GM21529 (cell line): ENCODE results near the gene EHMT1.

Experiments used
- ATAC-seq: cut with Tn5 transposase; IDR thresholded peaks from one replicate; pipeline ENCODE4 v1.9.1; 2021; ENCODE audit not compliant: unreplicated experiment

The EHMT1 gene

DNA sequence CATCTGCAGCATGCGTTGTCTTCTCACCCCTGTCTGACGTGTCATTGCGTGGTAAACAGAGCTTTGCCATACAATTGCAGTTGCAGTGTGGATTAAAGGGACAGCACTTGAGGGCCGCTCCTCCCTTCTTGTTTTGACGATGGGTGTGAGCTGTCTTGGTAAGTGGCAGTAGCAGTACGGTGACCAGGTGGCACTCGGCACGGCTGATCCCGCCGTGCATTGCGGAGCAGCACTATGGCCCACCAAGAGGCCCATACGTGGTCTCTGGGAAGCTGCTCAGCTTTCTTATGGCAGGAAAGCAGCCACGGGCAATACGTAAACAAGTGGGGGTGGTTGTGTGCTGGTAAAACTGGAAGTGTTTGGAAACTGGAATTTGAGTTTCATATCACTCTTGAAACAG, 25.1 kb downstream of the EHMT1 start:
- no peak for ATAC-seq

- ATAC-seq: no peak
Observed at GRCh38 chr9:137645211-137645610, 26.4 kb downstream of the EHMT1 start.

- ATAC-seq: no peak
Observed at GRCh38 chr9:137646341-137646740, 27.5 kb downstream of the EHMT1 start.

DNA sequence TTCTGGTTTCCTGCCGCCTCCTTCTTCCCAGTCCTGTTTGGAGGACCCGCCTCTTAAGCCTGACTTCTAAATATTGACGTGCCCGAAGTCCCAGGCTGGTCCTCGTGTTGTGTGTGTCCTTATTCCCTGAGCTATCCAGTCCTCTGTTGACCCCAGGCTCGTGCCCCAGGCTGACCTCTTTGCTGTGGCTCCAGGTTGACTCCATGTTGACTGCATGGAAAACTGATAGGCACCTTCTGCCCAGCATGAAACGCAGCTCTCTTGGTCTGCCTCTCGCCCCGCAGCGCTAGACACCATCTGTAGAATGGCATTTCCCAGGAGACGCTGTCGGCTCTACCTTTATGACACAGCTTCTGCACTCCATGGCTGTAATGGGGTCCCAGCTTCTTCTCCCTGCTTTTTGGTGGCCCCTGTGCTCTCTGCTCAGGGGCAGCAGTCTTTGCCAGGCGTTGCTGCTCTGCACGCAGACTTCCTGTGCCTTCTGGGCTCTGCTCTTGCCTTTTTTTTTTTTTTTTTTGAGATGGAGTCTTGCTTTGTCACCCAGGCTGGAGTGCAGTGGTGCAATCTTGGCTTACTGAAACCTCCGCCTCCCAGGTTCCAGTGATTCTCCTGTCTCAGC, 28.4 kb downstream of the EHMT1 start:
- ATAC-seq: no peak

DNA sequence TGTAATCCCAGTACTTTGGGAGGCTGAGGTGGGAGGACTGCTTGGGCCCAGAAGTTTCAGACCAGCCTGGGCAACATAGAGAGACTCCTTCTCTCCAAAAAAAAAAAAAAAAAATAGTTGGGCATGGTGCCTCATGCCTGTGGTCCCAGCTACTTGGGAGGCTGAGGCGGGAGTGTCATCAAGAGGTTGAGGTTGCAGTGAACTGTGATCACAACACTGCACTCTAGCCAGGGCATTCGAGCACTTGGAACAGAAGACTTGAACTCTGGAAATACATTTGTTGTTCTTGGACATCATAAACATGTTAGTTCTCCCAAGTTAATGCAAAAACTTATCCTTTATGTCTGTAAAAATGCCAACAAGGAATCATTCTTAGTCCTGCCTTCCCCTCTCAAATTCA, 29.6 kb downstream of the EHMT1 start:
- ATAC-seq: no peak

DNA sequence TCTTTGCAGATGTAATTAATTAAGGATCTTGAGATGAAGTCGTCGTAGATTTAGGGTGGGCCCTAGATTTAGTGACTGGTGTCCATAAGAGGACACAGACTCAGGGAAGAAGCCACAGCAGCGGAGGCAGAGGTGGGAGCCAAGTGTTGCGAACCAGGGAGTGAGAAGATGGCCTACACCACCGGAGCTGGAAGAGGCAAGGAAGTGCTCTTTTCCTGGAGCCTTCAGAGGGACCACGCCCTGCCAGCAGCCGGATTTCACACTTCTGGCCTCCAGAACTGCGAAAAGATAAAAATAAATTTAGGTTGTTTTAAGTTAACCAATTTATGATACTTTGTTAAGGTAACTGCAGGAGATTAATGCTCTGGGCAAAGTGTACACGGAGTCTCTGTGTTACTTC, 30.7 kb downstream of the EHMT1 start:
- no peak for ATAC-seq

- ATAC-seq: no peak
Observed at GRCh38 chr9:137650259-137650658, 31.5 kb downstream of the EHMT1 start.

- ATAC-seq: no peak
Observed at GRCh38 chr9:137650779-137651178, 32.0 kb downstream of the EHMT1 start.

DNA sequence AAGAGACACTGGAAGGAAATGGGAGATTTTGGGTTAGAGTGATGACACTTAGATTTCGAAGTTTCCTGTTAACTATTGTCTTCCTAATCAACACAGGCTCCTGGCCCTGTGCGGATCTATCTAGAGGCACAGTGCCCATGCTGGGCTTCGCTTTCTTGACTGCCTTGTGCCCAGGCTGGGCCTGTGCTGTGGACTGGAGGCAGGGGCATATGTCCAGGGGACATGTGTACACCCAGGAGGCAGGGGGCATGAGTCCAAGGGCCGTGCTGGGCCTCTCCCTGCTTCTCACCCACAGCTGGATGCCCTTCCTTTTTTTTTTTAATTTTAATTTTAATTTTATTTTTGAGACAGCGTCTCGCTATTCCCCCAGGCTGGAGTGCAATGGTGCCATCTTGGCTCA, 37.6 kb downstream of the EHMT1 start:
- ATAC-seq: no peak

DNA sequence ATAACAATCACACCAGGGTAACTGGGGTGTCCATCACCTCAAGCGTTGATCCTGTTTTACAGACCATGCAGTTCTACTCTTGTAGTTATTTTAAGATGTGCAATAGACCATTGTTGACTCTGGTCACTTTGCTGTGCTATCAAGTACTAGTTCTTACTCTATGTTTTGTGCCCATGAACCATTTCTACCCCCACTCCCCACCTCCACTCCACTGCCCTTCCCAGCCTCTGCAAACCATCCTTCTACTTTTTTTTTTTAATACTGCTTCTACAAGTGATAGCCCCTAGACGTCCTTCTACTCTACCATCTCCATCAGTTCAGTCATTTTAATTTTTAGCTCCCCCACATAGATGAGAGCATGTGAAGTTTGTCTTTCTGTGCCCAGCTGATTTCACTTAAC, 38.8 kb downstream of the EHMT1 start:
- no peak for ATAC-seq

DNA sequence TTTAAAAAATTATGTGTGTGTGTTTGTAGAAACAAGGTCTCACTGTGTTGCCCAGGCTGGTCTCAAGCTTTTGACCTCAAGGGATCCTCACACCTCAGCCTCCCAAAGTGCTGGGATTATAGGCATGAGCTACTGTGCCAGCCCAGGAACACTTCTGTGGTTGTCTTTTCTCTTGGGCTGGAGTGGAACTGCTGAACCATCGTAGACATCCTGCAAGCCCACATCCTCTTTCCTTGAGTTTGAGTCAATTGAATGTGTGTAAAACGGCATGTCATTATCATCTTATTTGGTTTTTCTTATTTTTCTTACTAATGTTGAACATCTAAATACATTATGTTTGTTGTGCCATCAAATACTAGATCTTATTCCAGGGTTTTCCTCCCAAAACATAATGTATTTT, 40.0 kb downstream of the EHMT1 start:
- no peak for ATAC-seq

GRCh38 chr9:137660144-137660543, 41.3 kb downstream of the EHMT1 start:
- no peak for ATAC-seq

- ATAC-seq: no peak
Observed at GRCh38 chr9:137663584-137663983, 44.8 kb downstream of the EHMT1 start.

DNA sequence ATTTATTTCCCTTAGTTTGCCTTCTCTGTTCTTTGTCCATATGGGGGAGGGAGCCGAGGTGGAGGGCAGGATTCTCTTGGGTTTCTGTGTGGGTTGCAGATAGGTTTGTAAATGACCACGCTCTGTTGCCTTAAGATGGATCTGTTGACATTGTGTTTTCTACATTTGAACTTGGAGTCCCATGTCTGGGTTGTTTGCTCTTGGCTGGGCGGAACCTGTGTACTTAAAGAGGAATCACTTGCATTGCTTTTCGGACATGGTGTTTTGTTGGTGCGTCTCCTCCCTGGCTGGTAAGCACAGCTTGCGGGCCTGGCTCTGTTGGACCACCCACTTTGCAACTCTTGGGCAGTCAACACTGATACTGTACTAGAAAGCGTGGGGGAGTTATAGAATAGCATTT, 45.9 kb downstream of the EHMT1 start:
- ATAC-seq: no peak

DNA sequence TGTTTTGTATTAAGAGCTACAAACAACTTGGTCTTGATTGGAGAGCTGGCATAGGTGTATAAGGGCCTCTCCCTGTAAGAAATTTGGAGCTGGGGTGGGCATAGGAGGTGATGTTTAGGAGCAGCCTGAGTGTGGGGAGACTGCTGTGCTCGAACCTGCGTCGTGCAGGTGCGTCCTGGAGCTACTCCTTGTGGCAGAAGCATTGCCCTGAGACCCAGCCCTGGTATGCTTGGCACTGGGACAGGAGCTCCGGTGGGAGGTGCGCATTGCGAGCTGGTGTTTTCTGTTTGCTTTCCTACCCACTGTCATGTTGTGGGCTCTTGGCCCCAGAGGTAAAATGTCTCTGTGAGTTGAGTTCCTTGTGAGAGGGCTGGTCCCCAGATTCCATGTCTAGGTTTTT, 46.4 kb downstream of the EHMT1 start:
- ATAC-seq: no peak

- ATAC-seq: no peak
Observed at GRCh38 chr9:137665697-137666512, 47.1 kb downstream of the EHMT1 start.

DNA sequence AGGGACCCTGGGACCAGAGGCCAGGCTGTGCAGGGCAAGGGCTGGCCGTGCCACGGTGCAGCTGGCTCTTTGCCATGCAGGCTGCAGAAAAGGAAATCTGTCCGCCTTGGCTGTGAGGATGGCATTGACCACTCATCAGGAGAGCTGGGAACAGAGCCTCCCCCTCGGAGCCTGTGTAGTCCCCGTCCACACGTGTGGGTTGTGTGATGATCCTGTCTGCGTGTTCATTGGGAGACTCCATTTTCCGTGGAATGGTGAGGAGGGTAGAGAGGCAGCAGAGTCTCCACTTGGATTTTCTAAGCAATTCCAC, 47.7 kb downstream of the EHMT1 start:
- no peak for ATAC-seq

DNA sequence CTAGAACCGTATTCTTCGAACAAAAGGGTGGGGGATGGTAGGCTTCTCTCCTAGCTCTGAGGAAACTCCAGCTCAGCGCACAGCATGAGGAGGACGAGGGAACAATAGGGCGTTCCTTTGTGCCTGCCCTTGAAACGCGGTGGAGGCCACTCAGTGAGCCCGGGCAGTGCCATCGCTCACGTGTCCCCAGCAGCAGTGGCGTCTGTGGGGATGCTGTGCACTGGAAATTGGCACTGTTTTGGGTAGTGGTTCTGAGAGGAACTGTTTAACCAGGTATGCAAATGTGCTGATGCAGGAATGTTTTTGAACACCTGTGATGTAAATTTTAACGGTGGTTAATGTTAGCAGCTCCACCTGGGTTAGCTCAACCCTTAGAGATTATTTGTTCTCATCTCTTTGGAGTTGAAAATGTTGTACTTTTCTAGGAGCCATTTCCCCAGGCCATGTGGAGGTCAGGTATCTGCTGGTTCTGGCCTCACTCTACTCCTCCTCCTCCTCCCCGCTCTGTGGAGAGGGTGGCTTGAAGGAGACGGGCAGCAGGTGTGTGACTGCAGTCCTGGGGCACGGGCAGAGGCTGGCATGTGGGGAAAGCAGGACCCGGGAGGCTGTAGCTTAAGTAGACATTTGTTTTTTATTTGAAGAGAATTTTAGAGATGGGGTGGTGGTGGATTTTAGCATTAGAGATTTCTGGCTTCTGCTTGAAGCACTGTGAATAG, 48.3 kb downstream of the EHMT1 start:
- ATAC-seq: no peak

- no peak for ATAC-seq
Observed at GRCh38 chr9:137668203-137668602, 49.4 kb downstream of the EHMT1 start.

DNA sequence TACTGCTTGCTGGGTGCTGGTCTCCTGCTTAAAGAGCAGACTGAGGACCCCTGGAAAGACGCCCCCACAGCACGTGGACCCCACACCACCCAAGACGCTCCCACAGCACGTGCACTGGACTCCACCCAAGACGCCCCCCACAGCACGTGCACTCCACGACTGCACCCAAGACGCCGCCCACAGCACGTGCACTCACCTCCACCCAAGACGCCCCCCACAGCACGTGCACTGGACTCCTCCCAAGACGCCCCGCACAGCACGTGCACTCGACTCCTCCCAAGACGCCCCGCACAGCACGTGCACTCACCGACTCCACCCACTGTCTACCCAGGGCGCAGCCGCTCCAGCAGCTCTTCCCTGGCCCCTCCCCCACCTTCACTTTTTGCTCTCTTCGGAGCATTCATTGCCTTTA, 50.5 kb downstream of the EHMT1 start:
- ATAC-seq: no peak

- ATAC-seq: no peak
Observed at GRCh38 chr9:137670391-137671195, 51.8 kb downstream of the EHMT1 start.

DNA sequence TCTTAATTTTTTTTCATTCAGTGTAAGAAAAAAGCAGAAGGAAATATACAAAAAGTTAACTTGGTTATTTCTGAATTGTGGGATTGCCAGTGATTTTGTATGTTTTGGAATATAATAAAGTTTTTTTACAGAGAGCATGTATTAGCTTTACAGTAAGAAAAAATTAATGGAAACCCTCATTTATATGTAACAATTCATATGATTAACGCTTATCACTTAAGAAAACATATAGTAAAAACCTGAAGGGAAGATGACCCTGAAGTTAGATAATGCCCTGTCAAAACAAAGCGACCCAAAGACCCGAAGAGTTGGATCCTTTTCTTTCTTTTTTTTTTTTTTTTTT, 52.4 kb downstream of the EHMT1 start:
- ATAC-seq: no peak
